Activated naive CD8-positive, alpha-beta T cell (primary cell): ENCODE data around the gene DUSP6.

ENCODE experiments used
- H3K27ac Mint-ChIP-seq: one replicate; pipeline ENCODE4 v1.8.0; 2021; ENCODE audit warnings: mixed read lengths
- H3K27me3 Mint-ChIP-seq: one replicate; pipeline ENCODE4 v1.8.0; 2021; ENCODE audit warnings: mixed read lengths
- H3K36me3 Mint-ChIP-seq: one replicate; pipeline ENCODE4 v1.8.0; 2021; ENCODE audit warnings: mixed read lengths
- H3K4me1 Mint-ChIP-seq: one replicate; pipeline ENCODE4 v1.8.0; 2021; ENCODE audit warnings: low read depth, mixed read lengths
- H3K4me3 Mint-ChIP-seq: one replicate; pipeline ENCODE4 v1.8.0; 2021; ENCODE audit warnings: mild to moderate bottlenecking, mixed read lengths
- H3K9me3 Mint-ChIP-seq: one replicate; pipeline ENCODE4 v1.8.0; 2021; ENCODE audit warnings: low read depth, mixed read lengths

Gene DUSP6

GRCh38 chr12:89364058-89364457 is 11.8 kb upstream of the DUSP6 start:
- H3K36me3 Mint-ChIP-seq: peaks cover 8% of the 10 kb centered on the region
- no peak overlapping the region for H3K27ac Mint-ChIP-seq
- no peak overlapping the region for H3K4me3 Mint-ChIP-seq
- peaks cover 5% of the 10 kb centered on the region for H3K27me3 Mint-ChIP-seq
- H3K4me1 Mint-ChIP-seq: no peaks in the 10 kb centered on the region
- H3K9me3 Mint-ChIP-seq: no peaks in the 10 kb centered on the region

GRCh38 chr12:89363582-89363981 is 11.3 kb upstream of the DUSP6 start:
- Mint-ChIP-seq H3K4me3 (no peak overlapping the region), H3K27me3 (peaks cover 5% of the 10 kb centered on the region), H3K4me1 (no peaks in the 10 kb centered on the region), H3K36me3 (peaks cover 8% of the 10 kb centered on the region), H3K9me3 (no peaks in the 10 kb centered on the region), H3K27ac (no peak overlapping the region)

GRCh38 chr12:89363084-89363483 is 10.8 kb upstream of the DUSP6 start:
- Mint-ChIP-seq H3K36me3 (peaks cover 8% of the 10 kb centered on the region), H3K27me3 (peaks cover 7% of the 10 kb centered on the region), H3K4me1 (no peaks in the 10 kb centered on the region), H3K27ac (no peak overlapping the region), H3K4me3 (no peak overlapping the region), H3K9me3 (no peaks in the 10 kb centered on the region)

- no peaks in the 10 kb centered on the region for H3K9me3 Mint-ChIP-seq
- no peak overlapping the region for H3K4me3 Mint-ChIP-seq
- H3K4me1 Mint-ChIP-seq: peaks cover 12% of the 10 kb centered on the region
- H3K36me3 Mint-ChIP-seq: peaks cover 8% of the 10 kb centered on the region
- H3K27me3 Mint-ChIP-seq: peaks cover 7% of the 10 kb centered on the region
- no peak overlapping the region for H3K27ac Mint-ChIP-seq
Measured at GRCh38 chr12:89359615-89360014, 7.3 kb upstream of the DUSP6 start.

- peaks cover 8% of the 10 kb centered on the region for H3K36me3 Mint-ChIP-seq
- no peak overlapping the region for H3K4me3 Mint-ChIP-seq
- no peak overlapping the region for H3K27ac Mint-ChIP-seq
- peaks cover 7% of the 10 kb centered on the region for H3K27me3 Mint-ChIP-seq
- H3K9me3 Mint-ChIP-seq: no peaks in the 10 kb centered on the region
- peaks cover 17% of the 10 kb centered on the region for H3K4me1 Mint-ChIP-seq
Measured at GRCh38 chr12:89358805-89359204, 6.5 kb upstream of the DUSP6 start.

GRCh38 chr12:89357297-89357730 is 5.0 kb upstream of the DUSP6 start:
- no peak overlapping the region for H3K27ac Mint-ChIP-seq
- peaks cover 2% of the 10 kb centered on the region for H3K36me3 Mint-ChIP-seq
- no peak overlapping the region for H3K4me3 Mint-ChIP-seq
- no peaks in the 10 kb centered on the region for H3K9me3 Mint-ChIP-seq
- H3K4me1 Mint-ChIP-seq: peaks cover 23% of the 10 kb centered on the region
- peaks cover 6% of the 10 kb centered on the region for H3K27me3 Mint-ChIP-seq

GRCh38 chr12:89356069-89356665 is 3.9 kb upstream of the DUSP6 start:
- Mint-ChIP-seq H3K4me3 (peak overlapping the region; percentile 30), H3K27ac (no peak overlapping the region), H3K27me3 (peaks cover 3% of the 10 kb centered on the region), H3K9me3 (no peaks in the 10 kb centered on the region), H3K36me3 (no peaks in the 10 kb centered on the region), H3K4me1 (peaks cover 31% of the 10 kb centered on the region)

GRCh38 chr12:89355243-89356068 is 3.2 kb upstream of the DUSP6 start:
- Mint-ChIP-seq H3K4me3 (peak overlapping the region; percentile 88), H3K27me3 (peaks cover 4% of the 10 kb centered on the region), H3K36me3 (no peaks in the 10 kb centered on the region), H3K4me1 (peaks cover 37% of the 10 kb centered on the region), H3K9me3 (no peaks in the 10 kb centered on the region), H3K27ac (no peak overlapping the region)

- peaks cover 42% of the 10 kb centered on the region for H3K4me1 Mint-ChIP-seq
- H3K27me3 Mint-ChIP-seq: peaks cover 5% of the 10 kb centered on the region
- peak overlapping the region; percentile 58 for H3K27ac Mint-ChIP-seq
Measured at GRCh38 chr12:89354612-89355067, 2.3 kb upstream of the DUSP6 start.

GRCh38 chr12:89353823-89354611 is 1.7 kb upstream of the DUSP6 start:
- peaks cover 5% of the 10 kb centered on the region for H3K27me3 Mint-ChIP-seq

More at GRCh38 chr12:89354612-89355067, 2.3 kb upstream of the DUSP6 start:
- Mint-ChIP-seq H3K4me3 (peak overlapping the region; percentile 88), H3K9me3 (no peaks in the 10 kb centered on the region), H3K36me3 (no peaks in the 10 kb centered on the region)

GRCh38 chr12:89353188-89353822 is 1.0 kb upstream of the DUSP6 start:
- Mint-ChIP-seq H3K4me3 (peak overlapping the region; percentile 95), H3K27ac (peak overlapping the region; percentile 22), H3K9me3 (no peaks in the 10 kb centered on the region), H3K4me1 (peaks cover 47% of the 10 kb centered on the region), H3K36me3 (no peaks in the 10 kb centered on the region), H3K27me3 (peaks cover 4% of the 10 kb centered on the region)

More at GRCh38 chr12:89353823-89354611, 1.7 kb upstream of the DUSP6 start:
- Mint-ChIP-seq H3K4me1 (peaks cover 44% of the 10 kb centered on the region), H3K27ac (peak overlapping the region; percentile 58), H3K9me3 (no peaks in the 10 kb centered on the region), H3K4me3 (peak overlapping the region; percentile 88), H3K36me3 (no peaks in the 10 kb centered on the region)

- H3K27ac Mint-ChIP-seq: peak overlapping the region; percentile 89
- peaks cover 52% of the 10 kb centered on the region for H3K4me1 Mint-ChIP-seq
- H3K27me3 Mint-ChIP-seq: peaks cover 2% of the 10 kb centered on the region
- H3K36me3 Mint-ChIP-seq: no peaks in the 10 kb centered on the region
- H3K9me3 Mint-ChIP-seq: no peaks in the 10 kb centered on the region
- peak overlapping the region; percentile 95 for H3K4me3 Mint-ChIP-seq
Measured at GRCh38 chr12:89352242-89352491, 134 bp downstream of the DUSP6 start.

- peak overlapping the region; percentile 95 for H3K4me3 Mint-ChIP-seq
- H3K4me1 Mint-ChIP-seq: peaks cover 57% of the 10 kb centered on the region
- no peaks in the 10 kb centered on the region for H3K9me3 Mint-ChIP-seq
- peaks cover 2% of the 10 kb centered on the region for H3K27me3 Mint-ChIP-seq
- H3K36me3 Mint-ChIP-seq: no peaks in the 10 kb centered on the region
- peak overlapping the region; percentile 64 for H3K27ac Mint-ChIP-seq
Measured at GRCh38 chr12:89351489-89352241, 636 bp downstream of the DUSP6 start.
